Measurements from ENCODE around the gene PIBF1.

The PIBF1 gene

DNA sequence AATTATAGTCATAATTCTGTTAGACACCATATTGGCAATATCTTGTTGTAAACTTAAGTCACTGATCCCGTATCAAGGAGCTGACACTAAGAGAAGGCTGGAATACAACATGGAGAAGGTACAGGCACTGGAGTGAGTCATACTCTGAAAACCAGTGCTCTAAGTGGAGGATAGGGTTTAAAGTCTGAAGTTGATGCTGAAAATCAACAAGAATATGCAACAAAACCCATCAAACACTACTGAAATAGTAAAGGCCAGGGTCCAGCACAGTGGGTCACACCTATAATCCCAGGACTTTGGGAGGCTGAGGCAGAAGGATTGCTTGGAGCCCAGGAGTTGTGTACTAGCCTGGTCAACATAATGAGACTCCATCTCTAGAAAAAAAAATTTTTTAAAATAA is 203.7 kb downstream of the PIBF1 start:
- DNase-seq (ENCODE audit: low spot score): no peak
- TF ChIP-seq, protein P1, sequence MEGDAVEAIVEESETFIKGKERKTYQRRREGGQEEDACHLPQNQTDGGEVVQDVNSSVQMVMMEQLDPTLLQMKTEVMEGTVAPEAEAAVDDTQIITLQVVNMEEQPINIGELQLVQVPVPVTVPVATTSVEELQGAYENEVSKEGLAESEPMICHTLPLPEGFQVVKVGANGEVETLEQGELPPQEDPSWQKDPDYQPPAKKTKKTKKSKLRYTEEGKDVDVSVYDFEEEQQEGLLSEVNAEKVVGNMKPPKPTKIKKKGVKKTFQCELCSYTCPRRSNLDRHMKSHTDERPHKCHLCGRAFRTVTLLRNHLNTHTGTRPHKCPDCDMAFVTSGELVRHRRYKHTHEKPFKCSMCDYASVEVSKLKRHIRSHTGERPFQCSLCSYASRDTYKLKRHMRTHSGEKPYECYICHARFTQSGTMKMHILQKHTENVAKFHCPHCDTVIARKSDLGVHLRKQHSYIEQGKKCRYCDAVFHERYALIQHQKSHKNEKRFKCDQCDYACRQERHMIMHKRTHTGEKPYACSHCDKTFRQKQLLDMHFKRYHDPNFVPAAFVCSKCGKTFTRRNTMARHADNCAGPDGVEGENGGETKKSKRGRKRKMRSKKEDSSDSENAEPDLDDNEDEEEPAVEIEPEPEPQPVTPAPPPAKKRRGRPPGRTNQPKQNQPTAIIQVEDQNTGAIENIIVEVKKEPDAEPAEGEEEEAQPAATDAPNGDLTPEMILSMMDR (conservative IDR thresholded peaks at IDR 0.05; ENCODE audit: low read depth): no peak
- POLR2A ChIA-PET (ENCODE audit: low non-redundant PET): no interaction called here
- CTCF ChIA-PET: interaction anchor here (0.7 kb wide), 1 partner anchor 513 kb away, joined by 4 read pairs; no protein-coding TSS in a partner anchor
- no peak overlapping the region for H3K27ac ChIP-seq

- ChIA-PET POLR2A (ENCODE audit: low non-redundant PET) (no interaction called here), CTCF (no interaction called here)
- no peak overlapping the region for H3K27ac ChIP-seq
- TF ChIP-seq, protein P1 (conservative IDR thresholded peaks at IDR 0.05; ENCODE audit: low read depth): no peak
- DNase-seq (ENCODE audit: low spot score): no peak
Observed at GRCh38 chr13:72986197-72986596, 204.3 kb downstream of the PIBF1 start.

DNA sequence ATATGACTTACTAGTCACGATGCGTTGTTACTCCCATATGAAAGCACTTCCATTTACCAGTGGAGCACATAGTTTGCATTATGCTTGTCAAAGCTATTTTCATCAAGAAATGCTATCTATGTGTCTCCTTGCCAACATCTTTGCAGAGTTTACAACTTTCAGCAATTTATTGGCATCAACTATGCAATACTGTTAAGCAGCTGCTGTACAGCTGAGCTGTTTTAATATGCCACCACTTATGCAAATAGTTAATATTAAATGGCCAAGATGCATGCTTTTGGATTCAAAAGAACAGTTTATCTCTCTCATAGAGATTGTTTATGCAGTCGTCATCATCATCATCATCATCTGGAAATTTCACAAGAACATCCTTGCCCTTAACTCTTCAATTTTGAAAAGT is 209.0 kb downstream of the PIBF1 start:
- no peak for DNase-seq (ENCODE audit: low spot score)
- ChIA-PET POLR2A (ENCODE audit: low non-redundant PET) (no interaction called here), CTCF (interaction anchor here (0.7 kb wide), 1 partner anchor 568 kb away, joined by 3 read pairs; no protein-coding TSS in a partner anchor)
- TF ChIP-seq, protein P1 (conservative IDR thresholded peaks at IDR 0.05; ENCODE audit: low read depth): no peak
- H3K27ac ChIP-seq: no peak overlapping the region

DNA sequence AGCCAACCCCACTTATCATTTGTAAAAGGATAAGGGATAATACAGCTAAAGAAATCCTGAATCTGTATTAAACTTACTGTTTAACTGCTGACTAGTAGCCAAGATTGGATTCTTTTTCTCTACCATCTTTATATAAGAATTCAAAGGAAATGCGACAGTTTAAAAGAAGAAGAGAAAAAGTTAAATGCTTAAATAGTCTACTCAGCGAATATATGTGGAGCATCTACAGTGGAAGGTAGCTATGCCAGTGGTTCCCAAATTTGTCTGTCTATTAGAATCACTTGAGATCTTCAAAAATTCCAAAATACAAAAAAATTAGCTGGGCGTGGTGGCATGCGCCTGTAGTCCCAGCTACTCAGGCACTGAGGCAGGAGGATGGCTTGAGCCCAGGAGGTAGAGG is 216.1 kb downstream of the PIBF1 start:
- no peak overlapping the region for H3K27ac ChIP-seq
- TF ChIP-seq, protein P1 (conservative IDR thresholded peaks at IDR 0.05; ENCODE audit: low read depth): no peak
- ChIA-PET POLR2A (ENCODE audit: low non-redundant PET) (no interaction called here), CTCF (no interaction called here)
- DNase-seq (ENCODE audit: low spot score): no peak

DNA sequence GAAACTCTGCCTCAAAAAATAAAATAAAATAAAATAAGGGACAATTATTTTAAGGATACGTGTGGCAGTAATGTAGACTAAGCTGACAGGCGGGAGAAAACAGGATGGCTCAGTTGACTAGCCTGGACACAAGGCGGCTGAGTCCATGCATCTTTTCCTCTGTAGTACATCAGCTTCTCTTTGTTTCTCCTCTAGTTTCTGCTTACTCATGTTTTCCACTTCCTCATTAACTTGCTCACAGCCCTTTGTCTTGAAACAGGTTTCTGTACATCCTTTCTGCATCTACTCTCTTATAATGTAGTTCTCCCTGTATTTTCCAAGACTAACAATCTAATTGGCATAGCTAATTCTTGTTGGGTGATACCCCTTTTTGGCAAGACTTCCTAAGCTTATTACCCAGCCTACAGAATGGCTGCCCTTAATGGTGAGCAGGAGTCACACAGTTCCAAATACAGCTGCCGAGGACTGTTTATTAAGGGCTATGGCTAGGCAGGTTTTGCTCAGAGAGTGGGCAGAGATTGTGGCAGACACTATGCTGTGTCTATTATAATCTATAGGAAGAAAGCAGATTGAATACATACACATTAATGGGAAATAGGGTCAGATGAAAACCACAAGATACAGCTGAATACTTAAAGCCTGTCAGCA is 218.2 kb downstream of the PIBF1 start:
- no peak overlapping the region for H3K27ac ChIP-seq
- no peak for DNase-seq (ENCODE audit: low spot score)
- POLR2A ChIA-PET (ENCODE audit: low non-redundant PET): no interaction called here
- CTCF ChIA-PET: no interaction called here
- TF ChIP-seq, protein P1 (conservative IDR thresholded peaks at IDR 0.05; ENCODE audit: low read depth): no peak

- no peak for DNase-seq (ENCODE audit: low spot score)
- CTCF ChIA-PET: no interaction called here
- POLR2A ChIA-PET (ENCODE audit: low non-redundant PET): no interaction called here
- H3K27ac ChIP-seq: no peak overlapping the region
- TF ChIP-seq, protein P1 (conservative IDR thresholded peaks at IDR 0.05; ENCODE audit: low read depth): no peak
Observed at GRCh38 chr13:73001971-73002370, 220.0 kb downstream of the PIBF1 start.
